WTC11 (cell line): ENCODE results near the gene NGRN. TPM values are rescaled to one million over a fixed set of nuclear protein-coding genes. Genes with fewer than 3 reads are reported as not detected.
A peak's percentile ranks its signal among the peaks of the same experiment; 100 is the strongest.

Source experiments
- ATAC-seq: fragments of 200-7000 bp; cut with Tn5 transposase; 2 replicates; pipeline ENCODE4 v1.10.0; 2021; ENCODE audit warnings: mild to moderate bottlenecking, moderate library complexity
- CTCF ChIA-PET: fragments of 300-600 bp; sonication (Branson Sonifier 250); formaldehyde crosslinking; loops from one replicate; lab custom pipeline; 2021; ENCODE audit warnings: antibody characterized with exemption; lab: Charles Lee
- POLR2A ChIA-PET: fragments of 350-600 bp; sonication (Branson Sonifier 250); formaldehyde crosslinking; loops from one replicate; lab custom pipeline; 2021; ENCODE audit warnings: antibody characterized with exemption; lab: Charles Lee
- DNase-seq: peaks from one replicate; pipeline ENCODE4 v3.0.0; 2021; ENCODE audit warnings: low spot score
- H3K27ac Mint-ChIP-seq: 2 replicates; pipeline ENCODE4 v1.8.0; 2021; ENCODE audit warnings: mixed read lengths
- H3K27me3 Mint-ChIP-seq: 2 replicates; pipeline ENCODE4 v1.8.0; 2021; ENCODE audit warnings: low read depth, mild to moderate bottlenecking, moderate library complexity, mixed read lengths
- H3K36me3 Mint-ChIP-seq: 2 replicates; pipeline ENCODE4 v1.8.0; 2021; ENCODE audit warnings: mixed read lengths
- H3K4me1 Mint-ChIP-seq: 2 replicates; pipeline ENCODE4 v1.8.0; 2022; ENCODE audit warnings: mixed read lengths
- H3K4me3 Mint-ChIP-seq: 2 replicates; pipeline ENCODE4 v1.8.0; 2021; ENCODE audit warnings: mild to moderate bottlenecking, moderate library complexity, mixed read lengths
- H3K9me3 Mint-ChIP-seq: 2 replicates; pipeline ENCODE4 v1.8.0; 2021; ENCODE audit warnings: mixed read lengths
- ATF2 ChIP-seq: sonication (generic); formaldehyde crosslinking; IDR thresholded peaks from 2 replicates; pipeline ENCODE4 v1.8.1; 2022; ENCODE audit warnings: low read depth, missing genetic modification reagents, borderline replicate concordance
- ATF3 ChIP-seq: sonication (generic); formaldehyde crosslinking; conservative IDR thresholded peaks from 2 replicates; pipeline ENCODE4 v1.8.1; 2022; ENCODE audit warnings: mild to moderate bottlenecking, missing genetic modification reagents
- CDX4 ChIP-seq: fragments of 250-450 bp; sonication (Bioruptor Pico); IDR thresholded peaks from 2 replicates; pipeline ENCODE4 v1.9.0; 2021; ENCODE audit warnings: moderate library complexity, mild to moderate bottlenecking, inconsistent platforms, borderline replicate concordance
- CREB1 ChIP-seq: sonication (generic); formaldehyde crosslinking; IDR thresholded peaks from 2 replicates; pipeline ENCODE4 v1.8.0; 2023; ENCODE audit warnings: mild to moderate bottlenecking, missing genetic modification reagents
- CREM ChIP-seq: sonication (generic); formaldehyde crosslinking; IDR thresholded peaks from 2 replicates; pipeline ENCODE4 v1.8.1; 2022; ENCODE audit warnings: mild to moderate bottlenecking, missing genetic modification reagents, moderate library complexity
- CTCF ChIP-seq: fragments of 200-600 bp; IDR thresholded peaks from 2 replicates; pipeline ENCODE4 v1.8.0; 2022; ENCODE audit warnings: antibody characterized with exemption
- EMX1 ChIP-seq: fragments of 250-450 bp; sonication (Bioruptor Pico); IDR thresholded peaks from 2 replicates; pipeline ENCODE4 v1.8.0; 2021; ENCODE audit warnings: mild to moderate bottlenecking
- ETV6 ChIP-seq: sonication (generic); formaldehyde crosslinking; IDR thresholded peaks from 2 replicates; pipeline ENCODE4 v1.8.1; 2022; ENCODE audit warnings: mild to moderate bottlenecking, missing genetic modification reagents
- FOXJ3 ChIP-seq: sonication (generic); formaldehyde crosslinking; IDR thresholded peaks from 2 replicates; pipeline ENCODE4 v1.9.0; 2021; ENCODE audit warnings: missing genetic modification reagents, mild to moderate bottlenecking, borderline replicate concordance
- FOXK1 ChIP-seq: sonication (generic); formaldehyde crosslinking; IDR thresholded peaks from 2 replicates; pipeline ENCODE4 v1.8.0; 2022; ENCODE audit warnings: mild to moderate bottlenecking, moderate library complexity, missing genetic modification reagents
- FOXP4 ChIP-seq: sonication (generic); formaldehyde crosslinking; IDR thresholded peaks from 2 replicates; pipeline ENCODE4 v1.8.0; 2022; ENCODE audit warnings: mild to moderate bottlenecking, missing genetic modification reagents
- GRHL2 ChIP-seq: fragments of 250-450 bp; sonication (Bioruptor Pico); IDR thresholded peaks from 2 replicates; pipeline ENCODE4 v1.8.0; 2022; ENCODE audit warnings: mild to moderate bottlenecking, moderate library complexity; ENCODE audit not compliant: insufficient replicate concordance, severe bottlenecking
- KAT7 ChIP-seq: sonication (generic); formaldehyde crosslinking; IDR thresholded peaks from 2 replicates; pipeline ENCODE4 v1.8.1; 2023; ENCODE audit warnings: missing genetic modification reagents, mild to moderate bottlenecking, borderline replicate concordance
- MAX ChIP-seq: sonication (generic); formaldehyde crosslinking; IDR thresholded peaks from 2 replicates; pipeline ENCODE4 v1.8.0; 2022; ENCODE audit warnings: mild to moderate bottlenecking, missing genetic modification reagents
- MXD4 ChIP-seq: fragments of 250-450 bp; sonication (Bioruptor Pico); IDR thresholded peaks from 2 replicates; pipeline ENCODE4 v1.8.0; 2021; ENCODE audit warnings: mild to moderate bottlenecking, moderate library complexity, borderline replicate concordance
- NR1H2 ChIP-seq: sonication (generic); formaldehyde crosslinking; IDR thresholded peaks from 2 replicates; pipeline ENCODE4 v1.9.0; 2021; ENCODE audit warnings: mild to moderate bottlenecking, moderate library complexity, missing genetic modification reagents
- PREB ChIP-seq: sonication (generic); formaldehyde crosslinking; IDR thresholded peaks from 2 replicates; pipeline ENCODE4 v1.8.1; 2022; ENCODE audit warnings: mild to moderate bottlenecking, missing genetic modification reagents, moderate library complexity, borderline replicate concordance
- RELA ChIP-seq: sonication (generic); formaldehyde crosslinking; IDR thresholded peaks from 2 replicates; pipeline ENCODE4 v1.8.1; 2022; ENCODE audit warnings: missing genetic modification reagents, mild to moderate bottlenecking, borderline replicate concordance
- SMAD4 ChIP-seq: sonication (generic); formaldehyde crosslinking; IDR thresholded peaks from 2 replicates; pipeline ENCODE4 v1.8.0; 2022; ENCODE audit warnings: mild to moderate bottlenecking, missing genetic modification reagents
- TEAD1 ChIP-seq: sonication (generic); formaldehyde crosslinking; IDR thresholded peaks from 2 replicates; pipeline ENCODE4 v1.8.0; 2022; ENCODE audit warnings: mild to moderate bottlenecking, missing genetic modification reagents
- USF2 ChIP-seq: sonication (generic); formaldehyde crosslinking; IDR thresholded peaks from 2 replicates; pipeline ENCODE4 v1.8.1; 2023; ENCODE audit warnings: mild to moderate bottlenecking, missing genetic modification reagents, moderate library complexity
- ZNF219 ChIP-seq: sonication (generic); formaldehyde crosslinking; IDR thresholded peaks from 2 replicates; pipeline ENCODE4 v1.8.0; 2023; ENCODE audit warnings: missing genetic modification reagents, mild to moderate bottlenecking, borderline replicate concordance
- ZNF232 ChIP-seq: sonication (generic); formaldehyde crosslinking; IDR thresholded peaks from 2 replicates; pipeline ENCODE4 v1.8.0; 2022; ENCODE audit warnings: mild to moderate bottlenecking, missing genetic modification reagents
- ZNF425 ChIP-seq: fragments of 250-450 bp; sonication (Bioruptor Pico); conservative IDR thresholded peaks from 2 replicates; pipeline ENCODE4 v1.9.0; 2021; ENCODE audit warnings: mild to moderate bottlenecking
- total RNA-seq: library from RNA; stranded (reverse); gene quantifications from 3 replicates; pipeline ENCODE4 v1.2.3, GENCODE V29; 2021

Gene NGRN
- total RNA-seq, 1 experiment from 2014 or later, result 77.8 TPM

- Mint-ChIP-seq H3K36me3 (no peaks in the 10 kb centered on the region), H3K27ac (no peak overlapping the region)
- no peak for TF ChIP-seq ATF2 (CRISPR knock-in tag)
- no peak for TF ChIP-seq PREB (CRISPR knock-in tag)
- TF ChIP-seq CTCF, result peak; percentile 98
- TF ChIP-seq ZNF219 (CRISPR knock-in tag), result no peak
- TF ChIP-seq NR1H2 (CRISPR knock-in tag), result no peak
- no peak for TF ChIP-seq ATF3
- TF ChIP-seq ZNF425 (CRISPR knock-in tag), result no peak
- TF ChIP-seq TEAD1, result no peak
- no peak for TF ChIP-seq MXD4 (CRISPR knock-in tag)
- TF ChIP-seq CREB1 (CRISPR knock-in tag), result no peak
- TF ChIP-seq FOXJ3 (CRISPR knock-in tag), result no peak
- no peak for TF ChIP-seq RELA
- no peak for TF ChIP-seq SMAD4 (CRISPR knock-in tag)
- TF ChIP-seq EMX1 (CRISPR knock-in tag), result no peak
- TF ChIP-seq FOXK1 (CRISPR knock-in tag), result no peak
- no peak for TF ChIP-seq ZNF232
- peak; percentile 86 for TF ChIP-seq MAX (CRISPR knock-in tag)
- no peak for TF ChIP-seq GRHL2 (CRISPR knock-in tag)
- no peak for TF ChIP-seq FOXP4 (CRISPR knock-in tag)
- TF ChIP-seq USF2 (CRISPR knock-in tag), result no peak
- TF ChIP-seq ETV6, result peak; percentile 63; the same call in 1 of the 2 replicates
- no peak for TF ChIP-seq KAT7
- TF ChIP-seq CDX4 (CRISPR knock-in tag), result no peak
- TF ChIP-seq CREM (CRISPR knock-in tag), result no peak
Observed at GRCh38 chr15:90300988-90301706, 35.7 kb downstream of the NGRN start.

More at GRCh38 chr15:90300988-90301706, 35.7 kb downstream of the NGRN start:
- H3K9me3 Mint-ChIP-seq, result no peaks in the 10 kb centered on the region
- H3K27me3 Mint-ChIP-seq, result no peaks in the 10 kb centered on the region; the same call in 1 of the 2 replicates
- ChIA-PET CTCF (interaction anchor here (0.5 to 2.5 kb wide), 41 partner anchors 9 to 589 kb away, joined by 3 to 30 read pairs (median 4); partner anchors contain the start of genes BLM, FES, IQGAP1 and SEMA4B), POLR2A (no interaction called here)
- peaks cover 14% of the 10 kb centered on the region for H3K4me1 Mint-ChIP-seq
- DNase-seq (peak; percentile 92), ATAC-seq (peak; percentile 91)
- H3K4me3 Mint-ChIP-seq, result no peak overlapping the region
